Ascending aorta (tissue), 2 donors: ENCODE data around the gene TCF4. TPM values are rescaled to one million over a fixed set of nuclear protein-coding genes. Genes with fewer than 3 reads are reported as not detected.

Source experiments
- DNase-seq, 2 donors: peaks; one replicate each; pipeline ENCODE4 v3.0.0-alpha.2; 2019; ENCODE audit warnings: low spot score in 2 of 2
- H3K27ac ChIP-seq, 2 donors: fragments of 200-600 bp; sonication (generic); one replicate each; pipeline ENCODE4 v1.5.1; 2016 to 2017; ENCODE audit warnings: mild to moderate bottlenecking in 1 of 2
- H3K27me3 ChIP-seq: fragments of 200-600 bp; sonication (generic); one replicate; pipeline ENCODE4 v1.5.1; 2017
- H3K36me3 ChIP-seq, 2 donors: fragments of 200-600 bp; sonication (generic); one replicate each; pipeline ENCODE4 v1.5.1; 2016
- H3K4me1 ChIP-seq, 2 donors: fragments of 200-600 bp; sonication (generic); one replicate each; pipeline ENCODE4 v1.5.1; 2016 to 2017; ENCODE audit warnings: mild to moderate bottlenecking in 1 of 2
- H3K4me3 ChIP-seq, 2 donors: fragments of 200-600 bp; sonication (generic); one replicate each; pipeline ENCODE4 v1.5.1; 2016 to 2017; ENCODE audit warnings: mild to moderate bottlenecking in 1 of 2
- H3K9me3 ChIP-seq, 2 donors: fragments of 200-600 bp; sonication (generic); one replicate each; pipeline ENCODE4 v1.5.1; 2016
- intact Hi-C: fragments of 100-400 bp; cut with DNase I; formaldehyde crosslinking; loops from one replicate; pipeline ENCODE4 v1.15.1; 2023
- total RNA-seq: library from RNA; depleted of rRNA; stranded (reverse); fragments of >200 nt; gene quantifications from one replicate; pipeline ENCODE4 v1.1.0, GENCODE V29; 2016
- TF ChIP-seq, protein P1 (sequence below), 3 experiments: fragments of 200-600 bp in 2 of 3; fragments of 450-650 bp in 1 of 3; sonication (generic) in 2 of 3; IDR thresholded peaks; one replicate each; pipeline ENCODE4 v1.5.1; 2016 to 2019; ENCODE audit warnings: antibody characterized with exemption in 3 of 3, mild to moderate bottlenecking in 1 of 3, moderate library complexity in 1 of 3

TCF4 gene
- total RNA-seq, 1 donor from 2014 or later: 180 TPM

DNA sequence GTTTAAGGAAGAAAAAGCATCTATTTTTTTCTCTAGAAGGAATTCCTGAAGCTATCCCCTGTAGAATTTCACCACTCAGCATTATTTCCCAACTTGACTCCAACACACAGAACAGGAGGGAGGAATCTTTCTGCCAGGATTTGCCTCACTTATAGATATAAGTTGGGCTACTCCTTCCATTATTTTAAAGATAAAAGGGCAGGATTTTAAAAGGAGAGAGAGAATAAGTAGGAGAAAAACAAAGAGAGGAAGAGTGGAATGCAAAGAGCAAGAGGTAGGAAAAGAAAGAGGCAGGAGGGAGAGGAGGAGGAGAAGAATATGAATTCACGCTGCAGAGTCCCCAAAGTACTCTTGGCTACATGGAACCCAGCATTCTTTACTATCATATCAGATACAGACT, 182.5 kb downstream of the TCF4 start:
- peak overlapping the region in 1 of 2 donors; percentile 29 for H3K4me3 ChIP-seq

DNA sequence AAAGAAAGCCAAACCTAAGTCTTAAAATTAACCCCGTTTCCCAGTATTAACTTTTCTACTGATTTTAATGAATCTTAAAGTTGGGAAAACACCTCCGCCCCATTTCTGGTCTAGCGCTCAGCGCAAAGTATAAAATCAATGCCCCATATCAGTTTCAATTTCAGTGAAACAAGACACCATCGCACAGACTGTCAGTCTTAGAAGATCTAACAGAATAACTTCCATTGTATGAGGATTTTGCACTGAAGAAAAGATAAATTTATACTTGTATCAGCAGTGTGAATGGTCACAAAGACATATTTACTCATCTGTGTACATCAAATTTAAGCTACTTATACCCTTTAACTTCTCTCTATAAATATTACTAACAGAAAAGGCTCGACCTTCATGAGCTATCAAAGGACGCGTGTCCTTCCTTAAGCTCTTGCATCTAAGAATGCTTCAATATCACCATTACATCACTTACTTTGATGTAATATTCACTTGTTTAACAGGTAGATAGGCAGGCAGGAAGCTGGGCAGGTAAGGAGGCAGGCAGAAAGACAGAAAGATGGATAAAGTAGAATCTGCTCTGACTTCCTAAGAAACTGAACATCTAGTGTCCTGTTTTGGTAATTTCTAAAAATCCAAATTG, 183.0 kb downstream of the TCF4 start:
- H3K36me3 ChIP-seq: no peaks in the 10 kb centered on the region
- H3K4me1 ChIP-seq: peaks cover 0 to 14% of the 10 kb centered on the region in 2 donors
- H3K4me3 ChIP-seq: no peak overlapping the region
- no peaks in the 10 kb centered on the region for H3K9me3 ChIP-seq
- DNase-seq: no peak
- peak overlapping the region; percentile 49 to 72 for H3K27ac ChIP-seq
- intact Hi-C loops: loop anchor here (2.0 to 10.0 kb wide), 6 partner anchors 63 to 460 kb away; partner anchors contain the start of gene TCF4
- H3K27me3 ChIP-seq: no peaks in the 10 kb centered on the region
- TF ChIP-seq, protein P1, sequence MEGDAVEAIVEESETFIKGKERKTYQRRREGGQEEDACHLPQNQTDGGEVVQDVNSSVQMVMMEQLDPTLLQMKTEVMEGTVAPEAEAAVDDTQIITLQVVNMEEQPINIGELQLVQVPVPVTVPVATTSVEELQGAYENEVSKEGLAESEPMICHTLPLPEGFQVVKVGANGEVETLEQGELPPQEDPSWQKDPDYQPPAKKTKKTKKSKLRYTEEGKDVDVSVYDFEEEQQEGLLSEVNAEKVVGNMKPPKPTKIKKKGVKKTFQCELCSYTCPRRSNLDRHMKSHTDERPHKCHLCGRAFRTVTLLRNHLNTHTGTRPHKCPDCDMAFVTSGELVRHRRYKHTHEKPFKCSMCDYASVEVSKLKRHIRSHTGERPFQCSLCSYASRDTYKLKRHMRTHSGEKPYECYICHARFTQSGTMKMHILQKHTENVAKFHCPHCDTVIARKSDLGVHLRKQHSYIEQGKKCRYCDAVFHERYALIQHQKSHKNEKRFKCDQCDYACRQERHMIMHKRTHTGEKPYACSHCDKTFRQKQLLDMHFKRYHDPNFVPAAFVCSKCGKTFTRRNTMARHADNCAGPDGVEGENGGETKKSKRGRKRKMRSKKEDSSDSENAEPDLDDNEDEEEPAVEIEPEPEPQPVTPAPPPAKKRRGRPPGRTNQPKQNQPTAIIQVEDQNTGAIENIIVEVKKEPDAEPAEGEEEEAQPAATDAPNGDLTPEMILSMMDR (IDR thresholded peaks at IDR 0.05): no peak

More for the DNA sequence above, 182.5 kb downstream of the TCF4 start:
- Histone ChIP-seq H3K9me3 (no peaks in the 10 kb centered on the region), H3K36me3 (no peaks in the 10 kb centered on the region), H3K4me1 (peaks cover 0 to 14% of the 10 kb centered on the region in 2 donors), H3K27ac (peak overlapping the region; percentile 49 to 68), H3K27me3 (no peaks in the 10 kb centered on the region)
- TF ChIP-seq, protein P1 (IDR thresholded peaks at IDR 0.05): no peak
- no peak for DNase-seq
- intact Hi-C loops: loop anchor here (2.0 to 10.0 kb wide), 3 partner anchors 85 to 459 kb away; partner anchors contain the start of gene TCF4

DNA sequence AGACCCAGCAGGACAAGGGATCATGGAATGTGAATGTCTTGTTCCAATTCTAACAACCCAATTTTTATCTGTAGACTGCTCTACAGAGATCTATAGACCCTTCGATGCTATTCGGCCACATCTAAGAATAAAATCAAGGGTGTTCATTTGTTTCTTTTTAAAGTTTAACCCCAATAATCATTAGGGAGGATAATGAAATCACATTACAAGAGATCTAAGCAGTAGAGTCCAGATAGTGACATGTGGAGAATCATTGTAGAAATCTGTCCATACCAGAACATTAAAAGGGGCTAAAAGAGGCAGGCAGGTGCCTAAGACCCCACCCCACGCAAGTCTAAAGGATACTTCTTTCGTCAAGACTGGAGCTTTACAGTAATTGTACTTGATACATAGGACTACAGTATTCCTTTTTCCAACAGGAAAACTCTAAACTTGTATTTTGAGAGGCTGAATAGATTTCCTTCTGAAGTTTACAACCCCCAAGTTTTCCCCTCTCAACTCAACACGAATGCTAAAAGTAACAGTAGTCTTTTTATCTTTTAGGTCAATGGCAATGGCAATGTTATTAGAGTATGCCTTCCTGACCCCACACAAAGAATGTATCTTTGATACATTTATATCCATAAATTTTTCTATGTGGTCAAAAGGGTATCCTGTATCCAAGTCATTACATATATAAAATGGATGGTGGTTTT, 183.7 kb downstream of the TCF4 start:
- intact Hi-C loops: loop anchor here (2.0 to 10.0 kb wide), 6 partner anchors 62 to 461 kb away; partner anchors contain the start of gene TCF4
- Histone ChIP-seq H3K9me3 (no peaks in the 10 kb centered on the region), H3K27me3 (no peaks in the 10 kb centered on the region), H3K36me3 (no peaks in the 10 kb centered on the region), H3K4me1 (peaks cover 0 to 14% of the 10 kb centered on the region in 2 donors), H3K4me3 (no peak overlapping the region), H3K27ac (peak overlapping the region; percentile 49 to 72)
- TF ChIP-seq, protein P1 (IDR thresholded peaks at IDR 0.05): no peak
- DNase-seq: no peak

DNA sequence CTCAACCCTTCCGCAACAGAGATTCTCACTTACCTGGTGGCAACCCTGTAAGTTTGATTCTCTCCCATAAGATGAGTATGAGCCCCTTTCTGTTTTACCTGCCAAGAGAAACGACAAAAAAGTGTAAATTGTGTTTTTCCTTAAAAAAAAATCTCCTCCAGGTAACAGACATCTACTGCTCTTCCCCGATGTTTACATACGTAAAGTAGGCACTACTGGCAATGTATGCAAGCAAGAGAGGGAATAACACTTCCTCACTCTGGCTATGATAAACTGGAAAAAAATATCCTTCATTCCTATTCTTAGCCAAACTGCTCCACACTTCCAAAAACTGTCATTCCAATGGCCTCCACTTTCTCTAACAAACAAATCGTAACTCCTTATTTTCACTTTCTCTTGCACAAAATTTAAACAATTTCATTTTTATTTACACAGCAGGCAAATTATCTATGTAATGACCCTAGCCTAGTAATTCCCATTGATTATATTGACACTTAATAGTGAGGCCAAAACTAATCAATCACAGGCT, 184.5 kb downstream of the TCF4 start:
- Histone ChIP-seq H3K4me3 (peak overlapping the region; percentile 58 to 63), H3K4me1 (peaks cover 0 to 14% of the 10 kb centered on the region in 2 donors), H3K9me3 (no peaks in the 10 kb centered on the region), H3K27ac (peak overlapping the region; percentile 65 to 72), H3K36me3 (no peaks in the 10 kb centered on the region), H3K27me3 (no peaks in the 10 kb centered on the region)
- TF ChIP-seq, protein P1 (IDR thresholded peaks at IDR 0.05): no peak
- no peak for DNase-seq
- intact Hi-C loops: loop anchor here (5.0 to 10.0 kb wide), 4 partner anchors 61 to 461 kb away; no protein-coding TSS in a partner anchor

DNA sequence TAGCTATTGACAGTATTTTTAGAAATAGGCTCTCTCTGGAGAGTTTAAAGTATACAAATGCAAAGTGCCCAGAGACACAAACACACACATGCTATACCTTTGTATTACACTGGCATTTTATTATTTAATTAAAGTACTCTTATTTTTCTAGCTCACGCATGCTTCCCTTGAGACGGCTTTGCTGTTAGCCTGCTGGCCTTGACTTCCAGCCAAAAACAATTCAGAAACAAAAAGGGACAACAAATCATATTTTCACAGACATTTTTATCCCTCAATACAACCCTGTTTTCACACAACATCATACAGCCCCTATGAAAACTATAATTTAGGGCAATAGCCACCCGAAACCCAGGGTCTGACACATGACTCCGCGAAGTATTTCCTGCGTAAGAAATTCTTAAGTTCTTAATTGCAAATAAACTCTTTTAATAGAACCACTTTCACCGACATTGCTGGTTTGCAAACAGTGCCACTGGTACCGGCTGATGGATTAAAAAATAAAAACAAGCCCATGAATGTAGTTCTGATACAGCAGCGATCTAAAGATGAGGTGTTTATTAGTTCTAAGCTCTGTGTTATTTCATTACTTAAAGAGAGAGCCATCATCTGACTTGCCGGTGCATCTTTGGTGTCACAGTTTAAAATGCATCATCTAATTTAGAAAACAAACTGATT, 185.1 kb downstream of the TCF4 start:
- H3K4me1 ChIP-seq: peaks cover 0 to 14% of the 10 kb centered on the region in 2 donors

More for the DNA sequence above, 185.1 kb downstream of the TCF4 start:
- intact Hi-C loops: loop anchor here (5.0 to 10.0 kb wide), 4 partner anchors 61 to 462 kb away; no protein-coding TSS in a partner anchor
- Histone ChIP-seq H3K36me3 (no peaks in the 10 kb centered on the region), H3K9me3 (no peaks in the 10 kb centered on the region), H3K4me3 (peak overlapping the region; percentile 58 to 63), H3K27me3 (no peaks in the 10 kb centered on the region), H3K27ac (peak overlapping the region; percentile 65 to 72)
- TF ChIP-seq, protein P1 (IDR thresholded peaks at IDR 0.05): no peak
- no peak for DNase-seq
